Progenitor cell of endocrine pancreas (in vitro differentiated cells): ENCODE results near the gene PRDM7. TPM values are rescaled to one million over a fixed set of nuclear protein-coding genes. Genes with fewer than 3 reads are reported as not detected.
"Not testable (repeated sequence)": the region's sequence is repeated elsewhere in the genome, so short reads cannot be mapped to it uniquely, and the experiment has no call there.

Source experiments
- DNase-seq: peaks from one replicate; pipeline ENCODE4 v3.0.0; 2021; ENCODE audit warnings: low spot score; ENCODE audit not compliant: unreplicated experiment
- H3K27ac Mint-ChIP-seq: 2 replicates; pipeline ENCODE4 v1.8.0; 2021; ENCODE audit warnings: mild to moderate bottlenecking, moderate library complexity, mixed read lengths
- H3K27me3 Mint-ChIP-seq: 2 replicates; pipeline ENCODE4 v1.8.0; 2021; ENCODE audit warnings: mixed read lengths
- H3K36me3 Mint-ChIP-seq: 2 replicates; pipeline ENCODE4 v1.8.0; 2022; ENCODE audit warnings: mixed read lengths; ENCODE audit not compliant: insufficient read depth
- H3K4me1 Mint-ChIP-seq: 2 replicates; pipeline ENCODE4 v1.8.0; 2021; ENCODE audit warnings: low read depth, mixed read lengths
- H3K4me3 Mint-ChIP-seq: 2 replicates; pipeline ENCODE4 v1.8.0; 2021; ENCODE audit warnings: low read depth, mild to moderate bottlenecking, moderate library complexity, mixed read lengths
- H3K9me3 Mint-ChIP-seq: 2 replicates; pipeline ENCODE4 v1.8.0; 2021; ENCODE audit warnings: low read depth, mixed read lengths
- total RNA-seq: library from RNA; stranded (reverse); gene quantifications from 2 replicates; pipeline ENCODE4 v1.2.1, GENCODE V29; 2021
- TF ChIP-seq, protein P1 (sequence below): fragments of 200-600 bp; sonication (generic); IDR thresholded peaks from one replicate; pipeline ENCODE4 v1.5.0; 2021; ENCODE audit warnings: antibody characterized with exemption, mild to moderate bottlenecking; ENCODE audit not compliant: unreplicated experiment

PRDM7 gene
- total RNA-seq, 1 donor from 2014 or later = not detected

DNA sequence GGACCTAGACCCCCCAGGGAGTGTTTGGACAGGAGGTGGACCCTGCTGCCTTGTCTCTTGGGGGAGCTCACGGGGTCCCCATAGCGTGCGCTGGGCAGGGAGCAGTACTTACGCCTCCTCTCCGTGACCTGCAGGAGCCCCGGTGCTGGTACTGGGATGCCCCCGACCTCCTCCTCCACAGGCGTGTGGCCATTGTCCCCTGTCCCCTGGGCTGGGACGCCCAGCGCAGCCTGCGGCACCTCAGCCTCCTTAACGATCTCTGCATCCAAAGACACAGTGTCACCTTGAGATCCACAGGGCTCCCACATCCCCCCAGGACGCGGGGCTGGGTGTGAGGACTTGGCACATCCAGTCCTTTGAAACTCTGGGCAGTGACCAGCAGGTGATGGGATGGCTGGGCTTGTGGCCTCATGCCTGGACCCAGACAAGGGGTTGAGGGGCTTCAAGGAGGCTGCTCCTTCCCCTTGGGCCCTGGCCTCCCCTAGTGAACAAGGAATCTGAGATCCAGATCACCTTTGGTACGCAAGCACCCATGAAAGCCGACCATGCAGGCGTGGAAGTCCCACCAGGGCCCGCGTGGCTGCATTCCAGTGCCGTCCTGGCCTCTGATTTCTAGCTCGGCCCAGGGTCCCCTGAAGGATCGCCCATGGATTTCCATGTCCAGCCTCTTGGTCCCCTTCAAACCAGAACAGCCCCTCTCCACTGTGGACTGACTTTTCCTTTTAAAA is 67.8 kb downstream of the PRDM7 start:
- no peaks in the 10 kb centered on the region for H3K9me3 Mint-ChIP-seq
- TF ChIP-seq, protein P1, sequence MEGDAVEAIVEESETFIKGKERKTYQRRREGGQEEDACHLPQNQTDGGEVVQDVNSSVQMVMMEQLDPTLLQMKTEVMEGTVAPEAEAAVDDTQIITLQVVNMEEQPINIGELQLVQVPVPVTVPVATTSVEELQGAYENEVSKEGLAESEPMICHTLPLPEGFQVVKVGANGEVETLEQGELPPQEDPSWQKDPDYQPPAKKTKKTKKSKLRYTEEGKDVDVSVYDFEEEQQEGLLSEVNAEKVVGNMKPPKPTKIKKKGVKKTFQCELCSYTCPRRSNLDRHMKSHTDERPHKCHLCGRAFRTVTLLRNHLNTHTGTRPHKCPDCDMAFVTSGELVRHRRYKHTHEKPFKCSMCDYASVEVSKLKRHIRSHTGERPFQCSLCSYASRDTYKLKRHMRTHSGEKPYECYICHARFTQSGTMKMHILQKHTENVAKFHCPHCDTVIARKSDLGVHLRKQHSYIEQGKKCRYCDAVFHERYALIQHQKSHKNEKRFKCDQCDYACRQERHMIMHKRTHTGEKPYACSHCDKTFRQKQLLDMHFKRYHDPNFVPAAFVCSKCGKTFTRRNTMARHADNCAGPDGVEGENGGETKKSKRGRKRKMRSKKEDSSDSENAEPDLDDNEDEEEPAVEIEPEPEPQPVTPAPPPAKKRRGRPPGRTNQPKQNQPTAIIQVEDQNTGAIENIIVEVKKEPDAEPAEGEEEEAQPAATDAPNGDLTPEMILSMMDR = no peak
- no peak for DNase-seq
- H3K4me3 Mint-ChIP-seq = no peak overlapping the region
- no peaks in the 10 kb centered on the region for H3K36me3 Mint-ChIP-seq
- H3K27me3 Mint-ChIP-seq = no peaks in the 10 kb centered on the region
- H3K27ac Mint-ChIP-seq = no peak overlapping the region
- no peaks in the 10 kb centered on the region for H3K4me1 Mint-ChIP-seq

DNA sequence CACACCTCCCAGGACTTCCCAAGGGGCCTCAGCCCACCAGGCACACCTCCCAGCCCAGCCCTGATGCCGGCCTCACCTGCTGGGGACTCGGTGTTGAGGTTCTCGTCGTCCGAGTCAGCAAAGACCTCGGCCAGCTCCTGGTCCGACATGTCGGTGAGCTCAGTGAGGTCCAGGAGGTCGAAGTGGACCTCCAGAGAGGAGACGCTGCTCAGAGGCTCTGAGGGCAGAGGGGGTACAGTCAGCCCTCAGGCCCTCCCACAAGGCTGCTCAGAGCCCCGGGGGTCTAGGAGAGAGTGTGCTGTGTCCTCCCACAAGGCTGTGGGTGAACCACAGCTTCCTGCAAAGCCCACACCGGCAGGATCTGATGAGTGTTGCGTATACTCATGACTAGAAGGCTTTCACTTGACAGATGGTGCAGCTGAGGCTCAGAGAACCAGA is 68.4 kb downstream of the PRDM7 start:
- Mint-ChIP-seq H3K4me1 (no peaks in the 10 kb centered on the region), H3K27ac (no peak overlapping the region), H3K36me3 (no peaks in the 10 kb centered on the region), H3K9me3 (no peaks in the 10 kb centered on the region), H3K27me3 (no peaks in the 10 kb centered on the region), H3K4me3 (no peak overlapping the region)
- no peak for DNase-seq
- TF ChIP-seq, protein P1 = no peak

DNA sequence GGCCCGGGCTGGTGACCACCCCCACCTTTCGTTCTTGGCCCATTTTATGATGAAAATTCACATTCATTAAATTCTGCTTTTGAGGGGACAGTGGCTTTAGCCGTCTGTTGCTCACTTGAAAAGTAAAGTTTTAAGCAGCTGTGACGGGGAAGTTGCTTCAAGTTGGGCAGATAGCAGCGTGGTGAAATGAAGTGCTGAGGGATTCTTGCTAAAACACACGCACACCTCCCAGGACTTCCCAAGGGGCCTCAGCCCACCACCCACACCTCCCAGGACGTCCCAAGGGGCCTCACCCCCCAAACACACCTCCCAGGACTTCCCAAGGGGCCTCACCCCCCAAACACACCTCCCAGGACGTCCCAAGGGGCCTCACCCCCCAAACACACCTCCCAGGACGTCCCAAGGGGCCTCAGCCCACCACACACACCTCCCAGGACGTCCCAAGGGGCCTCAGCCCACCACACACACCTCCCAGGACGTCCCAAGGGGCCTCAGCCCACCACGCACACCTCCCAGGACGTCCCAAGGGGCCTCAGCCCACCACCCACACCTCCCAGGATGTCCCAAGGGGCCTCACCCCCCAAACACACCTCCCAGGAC is 69.4 kb downstream of the PRDM7 start:
- H3K9me3 Mint-ChIP-seq, H3K27ac Mint-ChIP-seq, H3K36me3 Mint-ChIP-seq, H3K4me3 Mint-ChIP-seq, H3K4me1 Mint-ChIP-seq, H3K27me3 Mint-ChIP-seq, DNase-seq: not testable (repeated sequence)

DNA sequence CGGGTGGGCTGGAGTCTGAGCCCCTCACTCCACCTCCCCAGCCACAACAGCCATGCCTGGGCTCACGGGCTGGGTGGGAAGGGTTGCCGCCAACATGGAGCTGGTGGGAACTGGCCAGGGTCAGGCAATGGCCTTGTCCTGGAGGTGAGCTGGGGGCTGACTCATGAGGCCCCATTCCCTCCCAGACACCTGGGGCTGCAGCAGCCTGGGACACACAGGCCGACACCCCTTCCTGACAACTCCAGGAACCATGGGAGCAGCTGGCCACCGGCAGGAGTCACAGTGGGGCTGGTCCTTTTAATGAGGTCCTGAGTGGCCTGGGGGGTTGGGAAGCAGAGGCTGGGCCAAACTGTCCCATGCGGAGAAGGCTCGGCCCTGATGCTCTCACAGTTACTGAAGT is 70.1 kb downstream of the PRDM7 start:
- Mint-ChIP-seq H3K4me1 (no peaks in the 10 kb centered on the region), H3K36me3 (no peaks in the 10 kb centered on the region), H3K9me3 (no peaks in the 10 kb centered on the region), H3K27me3 (no peaks in the 10 kb centered on the region), H3K27ac (no peak overlapping the region), H3K4me3 (no peak overlapping the region)
- TF ChIP-seq, protein P1 = no peak
- DNase-seq = no peak

Other genes with a start within 250 kb of the PRDM7 start
- 24.2 TPM in 2 replicates for gene SPIRE2, start 248.9 kb downstream of the PRDM7 start, total RNA-seq
- 177 and 199 TPM in 2 replicates for gene TCF25, start 203.7 kb downstream of the PRDM7 start, total RNA-seq
- 3.8 and 4.6 TPM in 2 replicates for gene MC1R, start 158.5 kb downstream of the PRDM7 start, total RNA-seq
- 201 and 211 TPM in 2 replicates for gene TUBB3, start 154.0 kb downstream of the PRDM7 start, total RNA-seq
- 67.9 and 72.1 TPM in 2 replicates for gene DEF8, start 128.6 kb downstream of the PRDM7 start, total RNA-seq
- 53.8 and 57.4 TPM in 2 replicates for gene DBNDD1, start 57.9 kb downstream of the PRDM7 start, total RNA-seq